ENCODE measurements around the gene NCOA7.

Gene NCOA7

DNA sequence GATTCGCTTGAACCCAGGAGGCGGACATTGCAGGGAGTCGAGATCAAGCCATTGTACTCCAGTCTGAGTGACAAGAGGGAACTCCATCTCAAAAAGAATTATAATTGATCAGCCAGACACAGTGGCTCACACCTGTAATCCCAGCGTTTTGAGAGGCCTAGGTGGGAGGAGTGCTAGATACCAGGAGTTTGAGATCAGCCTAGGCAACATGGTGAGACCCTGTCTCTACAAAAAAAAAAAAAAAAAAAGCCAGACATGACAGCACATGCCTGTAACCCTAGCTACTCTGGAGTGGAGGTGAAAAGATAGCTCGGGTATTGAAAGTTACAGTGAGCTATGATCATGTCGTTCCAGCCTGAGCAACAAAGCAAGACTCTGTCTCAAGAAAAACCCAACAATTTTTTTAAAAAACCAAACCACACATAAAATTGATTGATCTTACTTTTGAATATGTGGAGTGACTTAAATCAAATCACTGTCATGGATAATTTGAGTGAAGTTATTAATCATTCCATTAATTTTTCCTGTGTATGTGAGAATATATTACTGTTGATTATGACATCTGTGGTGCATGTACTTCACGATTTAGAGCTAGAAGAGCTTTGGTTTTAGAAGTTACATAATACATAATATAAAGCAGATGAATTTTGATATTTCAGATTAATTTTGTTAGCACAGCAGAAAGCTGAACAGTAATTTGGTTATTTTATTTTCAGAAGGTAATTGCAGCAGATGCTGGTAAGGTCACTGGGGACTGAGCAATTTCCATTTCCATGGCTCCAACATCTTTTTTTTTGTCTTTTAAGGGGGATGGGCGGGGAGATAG lies 34.4 kb downstream of the NCOA7 start:
- Histone ChIP-seq H3K36me3 (ENCODE audit: control insufficient read depth, insufficient read depth, low read length) (no peaks in the 10 kb centered on the region), H3K27ac (ENCODE audit: insufficient read depth, low read depth, low read length, poor library complexity, severe bottlenecking) (no peak overlapping the region), H3K9me3 (ENCODE audit: control insufficient read depth, low read length) (no peaks in the 10 kb centered on the region), H3K27me3 (ENCODE audit: control insufficient read depth, insufficient read depth, low read length, poor library complexity, severe bottlenecking) (no peaks in the 10 kb centered on the region), H3K4me1 (ENCODE audit: control insufficient read depth, insufficient read depth, low read length) (no peaks in the 10 kb centered on the region), H3K4me3 (ENCODE audit: insufficient read depth, low read depth, low read length) (no peak overlapping the region)
- WGBS, 2 experiments, result 87 to 89% methylated on average over 6 to 7 of the region's 8 CpGs

- Histone ChIP-seq H3K4me3 (ENCODE audit: insufficient read depth, low read depth, low read length) (no peak overlapping the region), H3K4me1 (ENCODE audit: control insufficient read depth, insufficient read depth, low read length) (no peaks in the 10 kb centered on the region), H3K27ac (ENCODE audit: insufficient read depth, low read depth, low read length, poor library complexity, severe bottlenecking) (no peak overlapping the region), H3K36me3 (ENCODE audit: control insufficient read depth, insufficient read depth, low read length) (no peaks in the 10 kb centered on the region), H3K9me3 (ENCODE audit: control insufficient read depth, low read length) (no peaks in the 10 kb centered on the region), H3K27me3 (ENCODE audit: control insufficient read depth, insufficient read depth, low read length, poor library complexity, severe bottlenecking) (no peaks in the 10 kb centered on the region)
- 92 to 93% methylated on average over 9 of the region's 9 CpGs for WGBS, 2 experiments
These were observed 36.1 kb downstream of the NCOA7 start for GRCh38 chr6:125826695-125827463.

DNA sequence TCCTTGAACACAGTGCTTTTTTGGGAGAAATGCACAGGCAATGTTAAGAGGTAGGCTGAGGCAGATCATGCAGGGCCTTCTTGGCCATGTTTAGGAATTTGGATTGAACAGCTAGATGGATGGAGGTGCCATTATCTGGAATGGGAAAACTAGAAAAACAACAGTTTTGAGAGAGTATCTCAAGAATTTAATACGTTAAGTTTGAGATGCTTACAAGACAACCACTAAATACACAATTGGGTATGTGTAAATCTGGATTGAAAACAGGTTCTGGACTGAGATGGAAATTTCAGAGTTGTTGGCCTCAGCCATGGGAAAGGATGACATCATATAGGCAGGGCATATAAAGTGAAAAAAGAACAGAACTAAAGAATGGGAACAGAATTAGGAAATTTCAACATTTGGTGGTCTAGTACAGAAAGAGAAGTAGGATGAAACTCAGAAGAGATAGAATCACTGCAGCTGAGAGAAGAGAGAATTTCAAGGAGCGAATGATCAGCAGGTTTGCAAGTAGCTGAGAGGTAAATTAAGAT lies 37.1 kb downstream of the NCOA7 start:
- H3K4me3 ChIP-seq (ENCODE audit: insufficient read depth, low read depth, low read length), result no peak overlapping the region
- no peaks in the 10 kb centered on the region for H3K9me3 ChIP-seq (ENCODE audit: control insufficient read depth, low read length)
- H3K36me3 ChIP-seq (ENCODE audit: control insufficient read depth, insufficient read depth, low read length), result no peaks in the 10 kb centered on the region
- no peaks in the 10 kb centered on the region for H3K27me3 ChIP-seq (ENCODE audit: control insufficient read depth, insufficient read depth, low read length, poor library complexity, severe bottlenecking)
- no peaks in the 10 kb centered on the region for H3K4me1 ChIP-seq (ENCODE audit: control insufficient read depth, insufficient read depth, low read length)
- no peak overlapping the region for H3K27ac ChIP-seq (ENCODE audit: insufficient read depth, low read depth, low read length, poor library complexity, severe bottlenecking)
- 92% methylated on average over 1 to 2 of the region's 2 CpGs for WGBS, 2 experiments

- Histone ChIP-seq H3K27ac (ENCODE audit: insufficient read depth, low read depth, low read length, poor library complexity, severe bottlenecking) (no peak overlapping the region), H3K4me3 (ENCODE audit: insufficient read depth, low read depth, low read length) (no peak overlapping the region), H3K36me3 (ENCODE audit: control insufficient read depth, insufficient read depth, low read length) (no peaks in the 10 kb centered on the region), H3K9me3 (ENCODE audit: control insufficient read depth, low read length) (no peaks in the 10 kb centered on the region), H3K27me3 (ENCODE audit: control insufficient read depth, insufficient read depth, low read length, poor library complexity, severe bottlenecking) (no peaks in the 10 kb centered on the region), H3K4me1 (ENCODE audit: control insufficient read depth, insufficient read depth, low read length) (no peaks in the 10 kb centered on the region)
- 94 to 95% methylated on average over 2 of the region's 2 CpGs for WGBS, 2 experiments
These were observed 37.8 kb downstream of the NCOA7 start for GRCh38 chr6:125828476-125829039.

DNA sequence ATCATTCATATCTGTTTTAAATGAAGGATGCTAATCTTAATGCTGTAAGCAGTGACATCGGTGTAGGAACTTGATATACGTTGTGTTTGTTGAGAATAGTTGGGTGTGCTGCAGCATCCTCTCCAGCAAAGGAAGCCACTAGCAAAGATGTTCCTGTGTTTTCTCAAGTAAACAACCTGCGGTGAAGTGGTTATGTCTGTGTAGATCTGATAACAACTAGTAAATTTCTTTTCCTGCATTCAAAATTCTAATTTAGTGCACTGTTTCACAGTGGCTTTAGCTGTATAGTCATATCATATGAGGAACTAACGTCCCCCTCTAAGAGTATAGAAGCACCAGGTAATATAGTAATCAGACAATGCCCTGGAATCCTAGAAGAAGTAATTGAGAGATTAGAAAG lies 38.7 kb downstream of the NCOA7 start:
- Histone ChIP-seq H3K27me3 (ENCODE audit: control insufficient read depth, insufficient read depth, low read length, poor library complexity, severe bottlenecking) (no peaks in the 10 kb centered on the region), H3K27ac (ENCODE audit: insufficient read depth, low read depth, low read length, poor library complexity, severe bottlenecking) (no peak overlapping the region), H3K36me3 (ENCODE audit: control insufficient read depth, insufficient read depth, low read length) (no peaks in the 10 kb centered on the region), H3K9me3 (ENCODE audit: control insufficient read depth, low read length) (no peaks in the 10 kb centered on the region), H3K4me3 (ENCODE audit: insufficient read depth, low read depth, low read length) (no peak overlapping the region), H3K4me1 (ENCODE audit: control insufficient read depth, insufficient read depth, low read length) (no peaks in the 10 kb centered on the region)
- 94 to 96% methylated on average over 2 to 4 of the region's 4 CpGs for WGBS, 2 experiments

- Histone ChIP-seq H3K4me3 (ENCODE audit: insufficient read depth, low read depth, low read length) (no peak overlapping the region), H3K27ac (ENCODE audit: insufficient read depth, low read depth, low read length, poor library complexity, severe bottlenecking) (no peak overlapping the region), H3K9me3 (ENCODE audit: control insufficient read depth, low read length) (no peaks in the 10 kb centered on the region), H3K4me1 (ENCODE audit: control insufficient read depth, insufficient read depth, low read length) (no peaks in the 10 kb centered on the region), H3K36me3 (ENCODE audit: control insufficient read depth, insufficient read depth, low read length) (no peaks in the 10 kb centered on the region), H3K27me3 (ENCODE audit: control insufficient read depth, insufficient read depth, low read length, poor library complexity, severe bottlenecking) (no peaks in the 10 kb centered on the region)
- WGBS, 2 experiments, result 89 to 95% methylated on average over 5 of the region's 5 CpGs
These were observed 40.9 kb downstream of the NCOA7 start for GRCh38 chr6:125831659-125832058.

DNA sequence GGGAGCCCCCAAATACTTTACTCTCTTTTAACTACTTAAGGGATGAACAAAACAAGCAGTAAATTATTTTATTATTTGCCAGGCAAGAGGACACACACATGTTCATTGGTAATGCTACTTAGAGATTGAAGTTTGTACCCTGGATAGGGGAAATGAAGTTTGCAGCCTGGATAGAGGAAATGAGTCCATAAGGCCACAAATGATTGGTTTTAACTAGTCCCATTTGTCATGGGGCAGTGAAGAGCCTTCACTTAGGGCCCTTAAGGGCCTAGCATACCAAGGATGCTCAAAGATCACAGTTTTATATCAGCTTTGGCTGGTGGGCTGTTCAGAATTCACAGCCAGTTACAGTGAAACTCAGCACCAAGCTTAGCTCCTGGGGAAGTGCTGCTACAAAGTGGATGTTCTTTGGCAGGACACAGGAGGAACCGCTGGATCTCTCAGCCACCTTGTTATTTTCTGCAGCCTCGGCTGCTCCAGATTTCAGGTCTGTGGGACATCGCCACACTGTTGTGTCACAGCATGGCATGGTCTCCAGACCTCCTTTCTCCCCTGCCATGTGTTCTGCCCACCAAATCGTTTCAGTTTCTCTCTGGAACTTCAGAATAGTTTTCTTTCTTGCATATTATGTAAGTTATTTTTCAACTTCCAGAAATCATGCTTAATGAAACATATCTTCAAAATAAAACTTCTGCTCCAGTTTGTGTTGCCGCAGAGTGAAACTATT lies 41.8 kb downstream of the NCOA7 start:
- H3K27ac ChIP-seq (ENCODE audit: insufficient read depth, low read depth, low read length, poor library complexity, severe bottlenecking), result no peak overlapping the region
- H3K4me1 ChIP-seq (ENCODE audit: control insufficient read depth, insufficient read depth, low read length), result no peaks in the 10 kb centered on the region
- H3K9me3 ChIP-seq (ENCODE audit: control insufficient read depth, low read length), result no peaks in the 10 kb centered on the region
- H3K4me3 ChIP-seq (ENCODE audit: insufficient read depth, low read depth, low read length), result no peak overlapping the region
- 91 to 94% methylated on average over 4 to 5 of the region's 5 CpGs for WGBS, 2 experiments
- H3K27me3 ChIP-seq (ENCODE audit: control insufficient read depth, insufficient read depth, low read length, poor library complexity, severe bottlenecking), result no peaks in the 10 kb centered on the region
- no peaks in the 10 kb centered on the region for H3K36me3 ChIP-seq (ENCODE audit: control insufficient read depth, insufficient read depth, low read length)

GRCh38 chr6:125834348-125834747 lies 43.6 kb downstream of the NCOA7 start:
- Histone ChIP-seq H3K9me3 (ENCODE audit: control insufficient read depth, low read length) (no peaks in the 10 kb centered on the region), H3K36me3 (ENCODE audit: control insufficient read depth, insufficient read depth, low read length) (no peaks in the 10 kb centered on the region), H3K27me3 (ENCODE audit: control insufficient read depth, insufficient read depth, low read length, poor library complexity, severe bottlenecking) (no peaks in the 10 kb centered on the region), H3K4me3 (ENCODE audit: insufficient read depth, low read depth, low read length) (no peak overlapping the region), H3K27ac (ENCODE audit: insufficient read depth, low read depth, low read length, poor library complexity, severe bottlenecking) (no peak overlapping the region), H3K4me1 (ENCODE audit: control insufficient read depth, insufficient read depth, low read length) (no peaks in the 10 kb centered on the region)
- 86 to 100% methylated on average over 1 of the region's 2 CpGs for WGBS, 2 experiments

- Histone ChIP-seq H3K36me3 (ENCODE audit: control insufficient read depth, insufficient read depth, low read length) (no peaks in the 10 kb centered on the region), H3K9me3 (ENCODE audit: control insufficient read depth, low read length) (no peaks in the 10 kb centered on the region), H3K27me3 (ENCODE audit: control insufficient read depth, insufficient read depth, low read length, poor library complexity, severe bottlenecking) (no peaks in the 10 kb centered on the region), H3K4me3 (ENCODE audit: insufficient read depth, low read depth, low read length) (no peak overlapping the region), H3K4me1 (ENCODE audit: control insufficient read depth, insufficient read depth, low read length) (no peaks in the 10 kb centered on the region), H3K27ac (ENCODE audit: insufficient read depth, low read depth, low read length, poor library complexity, severe bottlenecking) (no peak overlapping the region)
- WGBS, 2 experiments, result 94 to 95% methylated on average over 1 to 2 of the region's 2 CpGs
These were observed 44.5 kb downstream of the NCOA7 start for GRCh38 chr6:125835221-125835744.

Measured in ectodermal cell (in vitro differentiated cells).